SU-DHL-6 (cell line): ENCODE data around the gene SLC9B2.

ENCODE experiments used
- EZH2phosphoT487 ChIP-seq: fragments of 200-600 bp; sonication (generic), shearing (Covaris generic); conservative IDR thresholded peaks from 2 replicates; pipeline ENCODE4 v1.6.1; 2018; ENCODE audit warnings: mild to moderate bottlenecking, antibody characterized with exemption, low read length, moderate library complexity, mixed read lengths
- TF ChIP-seq, protein P1 (sequence below): fragments of 200-600 bp; sonication (generic); IDR thresholded peaks from one replicate; pipeline ENCODE4 v1.5.1; 2017; ENCODE audit warnings: antibody characterized with exemption, mild to moderate bottlenecking, low read length, moderate library complexity; ENCODE audit not compliant: insufficient read depth, poor library complexity, severe bottlenecking

DNA sequence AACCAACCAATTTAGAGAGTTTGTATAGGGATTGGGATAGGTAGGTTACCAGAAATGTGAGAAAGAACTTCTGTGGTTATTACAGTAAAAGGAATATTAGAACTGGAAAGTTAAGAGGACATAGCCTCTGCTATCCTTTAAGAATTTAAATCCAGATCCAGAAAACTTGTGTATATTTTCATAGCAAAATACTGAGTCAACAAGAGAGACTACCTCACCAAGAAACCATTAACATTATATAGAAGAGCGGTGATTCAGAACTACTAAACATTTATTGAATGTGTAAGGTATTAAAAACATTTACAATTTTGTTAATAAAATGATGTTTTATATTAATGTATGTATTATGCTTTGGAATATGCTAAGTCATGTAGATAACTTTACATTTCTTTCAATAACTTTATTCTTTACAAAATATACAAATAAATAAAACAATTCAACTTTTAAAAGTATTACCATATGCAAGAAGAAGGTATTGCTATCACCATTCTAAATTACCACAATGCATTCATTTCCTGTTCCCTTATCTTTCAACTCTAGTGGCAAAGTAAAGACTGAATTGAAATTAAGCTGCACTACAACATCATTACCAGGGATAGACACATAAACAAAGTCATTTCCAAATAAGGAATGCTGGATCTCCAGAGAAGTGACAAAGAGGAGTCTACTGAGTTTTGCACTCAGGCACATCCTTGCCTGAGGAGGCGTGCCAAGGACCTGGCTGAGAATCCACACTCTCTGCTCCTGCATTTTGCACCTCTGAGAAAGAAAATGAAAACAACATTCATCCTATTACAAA is 29.2 kb upstream of the SLC9B2 start:
- no peak for TF ChIP-seq EZH2phosphoT487
- TF ChIP-seq, protein P1, sequence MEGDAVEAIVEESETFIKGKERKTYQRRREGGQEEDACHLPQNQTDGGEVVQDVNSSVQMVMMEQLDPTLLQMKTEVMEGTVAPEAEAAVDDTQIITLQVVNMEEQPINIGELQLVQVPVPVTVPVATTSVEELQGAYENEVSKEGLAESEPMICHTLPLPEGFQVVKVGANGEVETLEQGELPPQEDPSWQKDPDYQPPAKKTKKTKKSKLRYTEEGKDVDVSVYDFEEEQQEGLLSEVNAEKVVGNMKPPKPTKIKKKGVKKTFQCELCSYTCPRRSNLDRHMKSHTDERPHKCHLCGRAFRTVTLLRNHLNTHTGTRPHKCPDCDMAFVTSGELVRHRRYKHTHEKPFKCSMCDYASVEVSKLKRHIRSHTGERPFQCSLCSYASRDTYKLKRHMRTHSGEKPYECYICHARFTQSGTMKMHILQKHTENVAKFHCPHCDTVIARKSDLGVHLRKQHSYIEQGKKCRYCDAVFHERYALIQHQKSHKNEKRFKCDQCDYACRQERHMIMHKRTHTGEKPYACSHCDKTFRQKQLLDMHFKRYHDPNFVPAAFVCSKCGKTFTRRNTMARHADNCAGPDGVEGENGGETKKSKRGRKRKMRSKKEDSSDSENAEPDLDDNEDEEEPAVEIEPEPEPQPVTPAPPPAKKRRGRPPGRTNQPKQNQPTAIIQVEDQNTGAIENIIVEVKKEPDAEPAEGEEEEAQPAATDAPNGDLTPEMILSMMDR, result no peak
